Measurements from ENCODE around the gene SPTBN2. TPM values are rescaled to one million over a fixed set of nuclear protein-coding genes. Genes with fewer than 3 reads are reported as not detected.

SPTBN2 gene
- total RNA-seq, 1 experiment from 2014 or later = 18.5 TPM

- H2AFZ ChIP-seq (ENCODE audit: low read depth, low read length, poor library complexity, severe bottlenecking) = no peak overlapping the region
- H3K36me3 ChIP-seq (ENCODE audit: control insufficient read depth in 1 of 2, insufficient read depth in 2 of 2, low read length in 2 of 2) = no peaks in the 10 kb centered on the region; a peak in 1 of 4 replicates
- RAD21 ChIA-PET (ENCODE audit: low non-redundant PET in 1 of 2, low total read pairs in 2 of 2, uncharacterized antibody in 2 of 2, unreplicated experiment in 2 of 2) = no interaction called here
- H3K9me2 ChIP-seq (ENCODE audit: insufficient read depth) = no peaks in the 10 kb centered on the region
- H3K27me3 ChIP-seq (ENCODE audit: insufficient read depth, low read length) = no peaks in the 10 kb centered on the region
- H3K4me3 ChIP-seq (replicated peaks in 1 of 2; ENCODE audit: low read depth in 1 of 2, low read length in 2 of 2) = no peak overlapping the region
- no TSS peak for BruUV-seq (replicated peaks)
- H3K4me2 ChIP-seq (ENCODE audit: low read length) = no peak overlapping the region
- ATAC-seq (no peak), DNase-seq (ENCODE audit: low read depth, low spot score) (no peak)
- TF ChIP-seq MAX (IDR thresholded peaks at IDR 0.05) (no peak), ELF1 (IDR thresholded peaks at IDR 0.05; ENCODE audit: borderline replicate concordance, low read depth) (no peak), POLR2AphosphoS5 (IDR thresholded peaks at IDR 0.05; ENCODE audit: low read depth, low read length) (no peak), CBX3 (IDR thresholded peaks at IDR 0.05; ENCODE audit: low read depth) (no peak), CEBPB (IDR thresholded peaks at IDR 0.05; ENCODE audit: low read depth) (no peak), ATF3 (IDR thresholded peaks at IDR 0.05) (no peak), FOSL1 (IDR thresholded peaks at IDR 0.05; ENCODE audit: low read depth) (no peak)
- H3K9ac ChIP-seq (ENCODE audit: low read length) = no peak overlapping the region
- H4K20me1 ChIP-seq (ENCODE audit: insufficient read depth) = no peaks in the 10 kb centered on the region
- CTCF ChIA-PET = no interaction called here
- no peaks in the 10 kb centered on the region for H3K79me2 ChIP-seq (ENCODE audit: insufficient read depth, low read length)
- intact Hi-C loops (cut with micrococcal nuclease) = no loop called here
- H3K27ac ChIP-seq (ENCODE audit: low read depth, low read length) = no peak overlapping the region
- peaks cover 0 to 3% of the 10 kb centered on the region in 2 experiments; a peak in 1 of 4 replicates for H3K4me1 ChIP-seq (ENCODE audit: control insufficient read depth in 1 of 2, insufficient read depth in 2 of 2, low read length in 2 of 2)
- POLR2A ChIA-PET = interaction anchor here (1.6 kb wide), 1 partner anchor 13 kb away, joined by 6 read pairs; no protein-coding TSS in a partner anchor
- no peaks in the 10 kb centered on the region for H3K9me3 ChIP-seq (ENCODE audit: control insufficient read depth in 1 of 2, insufficient read depth in 1 of 2, low read depth in 1 of 2, low read length in 2 of 2)
These were observed 18.6 kb downstream of the SPTBN2 start for GRCh38 chr11:66710384-66710930.

- no peak overlapping the region for H2AFZ ChIP-seq (ENCODE audit: low read depth, low read length, poor library complexity, severe bottlenecking)
- H3K27me3 ChIP-seq (ENCODE audit: insufficient read depth, low read length) = no peaks in the 10 kb centered on the region
- no peaks in the 10 kb centered on the region for H3K79me2 ChIP-seq (ENCODE audit: insufficient read depth, low read length)
- BruUV-seq (replicated peaks) = no TSS peak
- H3K9me2 ChIP-seq (ENCODE audit: insufficient read depth) = no peaks in the 10 kb centered on the region
- no peak for DNase-seq (ENCODE audit: low read depth, low spot score)
- ChIA-PET RAD21 (ENCODE audit: low non-redundant PET in 1 of 2, low total read pairs in 2 of 2, uncharacterized antibody in 2 of 2, unreplicated experiment in 2 of 2) (no interaction called here), CTCF (no interaction called here), POLR2A (no interaction called here)
- no peak overlapping the region for H3K27ac ChIP-seq (ENCODE audit: low read depth, low read length)
- intact Hi-C loops (cut with micrococcal nuclease) = no loop called here
- H3K9ac ChIP-seq (ENCODE audit: low read length) = no peak overlapping the region
- H4K20me1 ChIP-seq (ENCODE audit: insufficient read depth) = no peaks in the 10 kb centered on the region
- H3K4me3 ChIP-seq (replicated peaks in 1 of 2; ENCODE audit: low read depth in 1 of 2, low read length in 2 of 2) = no peak overlapping the region
- H3K4me1 ChIP-seq (ENCODE audit: control insufficient read depth in 1 of 2, insufficient read depth in 2 of 2, low read length in 2 of 2) = peaks cover 0 to 3% of the 10 kb centered on the region in 2 experiments; a peak in 1 of 4 replicates
- no peaks in the 10 kb centered on the region; a peak in 1 of 4 replicates for H3K36me3 ChIP-seq (ENCODE audit: control insufficient read depth in 1 of 2, insufficient read depth in 2 of 2, low read length in 2 of 2)
- H3K9me3 ChIP-seq (ENCODE audit: control insufficient read depth in 1 of 2, insufficient read depth in 1 of 2, low read depth in 1 of 2, low read length in 2 of 2) = no peaks in the 10 kb centered on the region
- H3K4me2 ChIP-seq (ENCODE audit: low read length) = no peak overlapping the region
- ATAC-seq = no peak
- TF ChIP-seq YY1 (IDR thresholded peaks at IDR 0.05; ENCODE audit: extremely low read depth, insufficient replicate concordance, low read depth, low read length) (no peak), SIN3A (IDR thresholded peaks at IDR 0.05; ENCODE audit: low read depth) (no peak), ZBTB33 (IDR thresholded peaks at IDR 0.05; ENCODE audit: extremely low read depth, insufficient replicate concordance, low read length) (no peak), EZH2phosphoT487 (IDR thresholded peaks at IDR 0.05; ENCODE audit: borderline replicate concordance) (no peak), JUND (IDR thresholded peaks at IDR 0.05) (no peak), SP1 (IDR thresholded peaks at IDR 0.05; ENCODE audit: low read depth) (no peak), FOSL1 (IDR thresholded peaks at IDR 0.05; ENCODE audit: low read depth) (no peak), CBX3 (IDR thresholded peaks at IDR 0.05; ENCODE audit: low read depth) (no peak), CTCF (IDR thresholded peaks at IDR 0.05 in 2 of 3, conservative IDR thresholded peaks at IDR 0.05 in 1 of 3; ENCODE audit: borderline replicate concordance in 1 of 3, insufficient read depth in 1 of 3, low read depth in 2 of 3, low read length in 2 of 3) (no peak), POLR2AphosphoS5 (IDR thresholded peaks at IDR 0.05; ENCODE audit: low read depth, low read length) (no peak), CEBPB (IDR thresholded peaks at IDR 0.05; ENCODE audit: low read depth) (no peak), RAD21 (IDR thresholded peaks at IDR 0.05; ENCODE audit: low read depth) (no peak), EZH2 (IDR thresholded peaks at IDR 0.05) (no peak), ELF1 (IDR thresholded peaks at IDR 0.05; ENCODE audit: borderline replicate concordance, low read depth) (no peak)
These were observed 20.3 kb downstream of the SPTBN2 start for GRCh38 chr11:66708701-66709100.

Measured in HCT116 (cell line).